GM21528 (cell line): ENCODE data around the gene NGDN.
"Not testable (repeated sequence)": the region's sequence is repeated elsewhere in the genome, so short reads cannot be mapped to it uniquely, and the experiment has no call there.

Experiments
- ATAC-seq: cut with Tn5 transposase; IDR thresholded peaks from one replicate; pipeline ENCODE4 v1.9.1; 2021; ENCODE audit warnings: mild to moderate bottlenecking, moderate library complexity; ENCODE audit not compliant: unreplicated experiment, low FRiP score

Gene NGDN

GRCh38 chr14:23469127-23469905 lies at the start of gene NGDN:
Gene NGDN (plus strand): TSS chr14:23469703. CDS start chr14:23469716, 13 bp downstream.
- ATAC-seq: peak; percentile 97

- ATAC-seq: no peak
Observed at GRCh38 chr14:23421594-23421993, 47.9 kb upstream of the NGDN start.

- no peak for ATAC-seq
Observed at GRCh38 chr14:23423657-23424056, 45.8 kb upstream of the NGDN start.

GRCh38 chr14:23425169-23425568 lies 44.3 kb upstream of the NGDN start:
- ATAC-seq: no peak

GRCh38 chr14:23425798-23426197 lies 43.7 kb upstream of the NGDN start:
- not testable (repeated sequence) for ATAC-seq

- no peak for ATAC-seq
Observed at GRCh38 chr14:23428686-23429495, 40.6 kb upstream of the NGDN start.

- no peak for ATAC-seq
Observed at GRCh38 chr14:23430016-23430722, 39.3 kb upstream of the NGDN start.

- ATAC-seq: no peak
Observed at GRCh38 chr14:23430723-23431085, 38.8 kb upstream of the NGDN start.

- no peak for ATAC-seq
Observed at GRCh38 chr14:23431486-23431885, 38.0 kb upstream of the NGDN start.

- no peak for ATAC-seq
Observed at GRCh38 chr14:23432102-23432925, 37.2 kb upstream of the NGDN start.

GRCh38 chr14:23432946-23433345 lies 36.6 kb upstream of the NGDN start:
- ATAC-seq: no peak

- no peak for ATAC-seq
Observed at GRCh38 chr14:23433457-23433856, 36.0 kb upstream of the NGDN start.

GRCh38 chr14:23434488-23435222 lies 34.8 kb upstream of the NGDN start:
- ATAC-seq: no peak

GRCh38 chr14:23435543-23436326 lies 33.8 kb upstream of the NGDN start, which contains the start of gene MYH7:
Gene MYH7 (minus strand): TSS chr14:23435660. CDS start chr14:23433732, 1,928 bp downstream.
- ATAC-seq: no peak

- ATAC-seq: no peak
Observed at GRCh38 chr14:23436327-23437132, 33.0 kb upstream of the NGDN start.

- no peak for ATAC-seq
Observed at GRCh38 chr14:23437133-23438100, 32.1 kb upstream of the NGDN start.
